ENCODE measurements around the gene HOXD9.

The HOXD9 gene

DNA sequence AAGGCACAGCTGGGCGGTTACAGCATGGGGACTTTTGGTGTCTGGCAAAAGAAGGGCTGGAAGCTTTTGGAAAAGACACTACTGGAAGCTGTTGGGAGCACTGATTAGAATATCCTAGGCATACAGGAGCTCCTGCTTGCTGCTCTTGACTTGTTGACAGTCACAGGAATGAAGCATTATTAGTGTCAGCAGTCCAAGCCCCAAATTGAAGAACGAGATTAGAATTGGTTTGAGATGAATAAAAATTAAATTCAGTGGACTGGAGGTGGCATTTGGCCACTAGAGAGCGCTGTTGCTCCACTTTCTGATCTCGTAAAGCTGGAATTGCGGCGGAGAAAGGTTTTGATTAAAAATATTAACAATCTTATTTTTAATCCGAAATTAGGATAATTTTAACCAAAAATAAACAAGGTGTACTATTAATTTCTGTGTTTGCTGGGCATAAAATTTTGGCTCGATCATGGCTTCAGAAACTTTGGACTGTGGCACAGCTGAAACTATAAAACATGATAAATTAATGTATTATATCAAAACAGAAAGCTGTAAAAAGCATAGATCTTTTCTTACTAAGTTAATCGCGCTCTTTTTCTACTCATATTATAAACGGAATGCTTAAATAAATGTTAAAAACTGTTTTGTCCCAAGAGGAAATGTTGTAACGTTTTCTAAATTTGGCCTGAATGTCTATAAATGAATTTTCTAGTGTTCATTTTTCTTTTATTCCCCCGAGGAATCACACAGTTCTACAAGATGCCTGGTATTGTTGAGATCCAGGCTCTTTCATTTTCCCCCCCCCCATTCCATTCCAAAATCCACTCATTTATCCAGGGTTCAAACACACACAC lies 4.6 kb downstream of the HOXD9 start:
- DNase-seq, result peak; percentile 61

GRCh38 chr2:176127774-176128072 lies 5.2 kb downstream of the HOXD9 start:
- DNase-seq, result no peak

- DNase-seq, result no peak
These were observed 5.9 kb downstream of the HOXD9 start for GRCh38 chr2:176128172-176128981.

DNA sequence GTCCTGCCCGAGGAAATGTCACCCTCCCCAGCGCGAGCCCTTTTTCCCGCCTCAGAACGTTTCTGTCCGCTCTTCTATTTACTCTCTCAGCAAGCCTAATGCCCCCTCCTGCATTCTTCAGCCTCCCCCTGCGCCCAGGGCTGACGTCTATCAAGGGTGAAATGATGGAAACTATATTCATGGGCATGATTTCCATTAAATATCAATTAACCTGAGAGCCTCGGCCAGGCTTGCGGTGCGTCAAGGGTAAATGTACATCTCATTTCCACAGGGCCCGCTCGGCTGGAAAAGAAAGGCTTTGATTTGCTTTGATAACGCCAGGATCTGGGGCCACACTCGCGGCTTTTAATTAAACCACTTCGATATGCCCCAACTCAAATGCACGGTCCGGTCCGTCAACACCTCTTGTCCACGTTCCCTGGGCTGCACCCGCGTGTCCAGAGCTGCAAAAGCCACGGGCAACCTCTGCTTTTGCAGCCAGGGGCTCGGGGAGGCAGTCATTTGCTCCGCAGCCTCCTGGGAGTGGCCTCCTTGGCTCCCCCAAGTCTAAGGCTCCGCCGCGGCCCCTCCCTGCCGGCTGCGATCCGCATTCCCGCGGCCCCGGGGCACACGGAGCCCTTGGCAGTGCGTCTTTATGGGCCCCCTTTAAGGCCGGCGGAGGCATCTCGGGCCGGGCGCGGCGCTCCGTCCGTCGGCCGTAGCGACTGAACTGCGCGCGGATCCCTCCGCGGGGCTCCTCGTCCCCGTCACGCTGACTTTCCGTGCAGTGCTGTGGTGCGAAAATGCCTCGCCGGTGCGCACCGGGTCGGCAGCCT lies 6.7 kb downstream of the HOXD9 start, which contains the start of gene HOXD8:
HOXD8 (plus strand) TSS at position 724 of the 815 bp plus-strand sequence. CDS start 662 bp downstream, outside the sequence.
- no peak for DNase-seq

DNA sequence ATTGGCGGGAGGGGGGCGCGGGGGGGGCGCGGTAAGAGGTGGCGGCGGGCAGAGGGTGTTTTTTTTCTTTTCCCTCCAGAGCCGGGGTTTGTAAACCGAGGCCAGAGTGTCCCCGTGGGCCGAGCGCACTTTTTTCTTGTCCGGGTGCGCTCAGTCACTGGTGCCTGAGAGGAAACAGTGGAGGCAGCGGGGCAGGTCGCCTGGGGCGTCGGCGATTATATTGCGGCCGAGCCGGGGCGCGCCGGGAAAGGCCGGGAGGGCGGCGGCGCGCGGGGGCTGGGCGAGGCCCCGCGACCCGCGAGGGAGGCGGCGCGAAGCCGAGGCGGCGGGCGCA lies 7.3 kb downstream of the HOXD9 start:
- DNase-seq, result no peak

- no peak for DNase-seq
These were observed 7.8 kb downstream of the HOXD9 start for GRCh38 chr2:176130147-176130956.

GRCh38 chr2:176130957-176131847 lies 8.7 kb downstream of the HOXD9 start:
- no peak for DNase-seq

- no peak for DNase-seq
These were observed 9.3 kb downstream of the HOXD9 start for GRCh38 chr2:176131848-176132158.

DNA sequence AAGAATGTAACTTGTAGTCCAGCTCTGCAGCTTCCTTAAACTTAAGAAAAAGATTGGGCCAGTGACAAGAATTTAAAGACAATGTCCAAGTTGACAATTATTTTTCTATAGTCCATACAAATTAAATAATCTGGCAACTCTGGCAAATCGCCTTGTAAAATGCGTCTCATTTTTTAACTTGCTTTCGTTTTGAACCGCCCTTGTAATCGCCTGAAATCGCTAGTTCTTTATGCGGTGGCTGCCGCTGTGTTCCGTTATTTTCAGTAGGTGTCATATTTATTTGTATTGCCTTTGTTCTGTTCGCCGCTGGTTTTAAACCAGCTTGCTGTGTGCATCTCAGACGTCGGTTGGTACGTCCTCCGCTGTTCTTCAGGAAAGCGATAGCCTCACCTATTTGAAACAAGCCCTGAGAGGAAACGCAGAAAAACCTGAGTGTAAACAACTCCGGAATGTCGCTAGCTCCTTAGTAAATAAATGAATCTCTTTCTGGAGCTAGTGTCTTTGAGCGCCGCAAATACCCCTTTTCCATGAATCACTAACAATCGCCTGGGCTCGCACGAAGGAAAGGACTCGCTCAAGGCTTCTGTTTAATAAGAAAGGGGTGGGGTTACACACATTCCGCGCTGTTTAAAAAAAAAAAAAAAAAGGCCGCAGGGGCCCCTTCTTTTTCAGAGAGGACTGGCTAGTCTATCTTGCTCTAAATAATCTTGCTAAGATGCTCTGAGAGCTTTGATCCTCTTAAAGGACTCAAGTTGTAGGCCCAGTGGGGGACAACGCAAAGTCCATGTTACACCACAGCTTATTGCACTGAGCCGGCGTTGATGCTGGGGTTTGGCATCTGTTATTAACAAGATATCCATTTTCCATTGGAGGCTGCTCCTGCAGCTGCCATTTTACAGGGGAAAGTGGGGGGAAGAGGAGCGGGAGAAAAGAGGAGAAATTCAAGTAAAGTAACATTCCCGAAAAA lies 10.0 kb downstream of the HOXD9 start:
- DNase-seq, result peak; percentile 29

DNA sequence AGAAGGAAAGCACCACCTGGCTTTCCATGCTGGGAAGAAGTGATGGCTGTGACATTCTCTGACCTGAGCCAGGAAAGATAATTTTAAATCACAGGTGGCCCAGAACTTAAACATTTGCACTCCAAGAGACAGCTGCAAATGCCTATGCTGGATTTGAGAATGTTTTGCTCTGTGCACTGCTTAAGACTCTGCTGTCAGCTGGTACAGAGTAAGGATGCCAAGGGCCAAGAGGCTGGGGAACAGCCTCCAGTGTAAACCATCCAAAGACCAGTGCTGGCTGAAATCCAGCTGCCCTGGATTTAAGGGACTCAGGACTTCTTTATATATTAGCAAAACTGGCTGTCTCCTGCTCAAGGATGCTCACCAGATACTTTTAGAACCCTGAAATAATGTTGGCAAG lies 10.9 kb downstream of the HOXD9 start:
- DNase-seq, result no peak

- no peak for DNase-seq
These were observed 11.5 kb downstream of the HOXD9 start for GRCh38 chr2:176134035-176134434.

DNA sequence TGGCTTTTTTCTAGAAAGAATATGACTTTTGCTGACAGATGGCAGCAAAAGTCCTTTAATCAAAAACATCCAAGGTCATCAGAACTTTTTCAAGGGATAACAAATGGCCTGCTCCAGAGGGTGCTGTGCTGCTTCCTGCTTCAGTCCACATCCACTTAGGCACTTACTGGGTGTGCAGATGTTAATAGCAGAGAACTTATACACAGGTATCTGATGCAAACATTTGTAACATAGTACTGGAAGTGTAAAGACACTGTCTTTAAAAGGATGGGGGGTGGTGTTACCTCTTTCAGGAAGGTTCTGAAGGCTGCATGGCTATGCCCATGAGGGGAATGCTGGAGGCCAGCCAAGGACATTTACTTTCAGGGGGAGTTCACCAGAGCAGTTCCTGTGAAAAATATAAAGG lies 12.5 kb downstream of the HOXD9 start:
- no peak for DNase-seq

- DNase-seq, result no peak
These were observed 14.1 kb downstream of the HOXD9 start for GRCh38 chr2:176136374-176137251.

DNA sequence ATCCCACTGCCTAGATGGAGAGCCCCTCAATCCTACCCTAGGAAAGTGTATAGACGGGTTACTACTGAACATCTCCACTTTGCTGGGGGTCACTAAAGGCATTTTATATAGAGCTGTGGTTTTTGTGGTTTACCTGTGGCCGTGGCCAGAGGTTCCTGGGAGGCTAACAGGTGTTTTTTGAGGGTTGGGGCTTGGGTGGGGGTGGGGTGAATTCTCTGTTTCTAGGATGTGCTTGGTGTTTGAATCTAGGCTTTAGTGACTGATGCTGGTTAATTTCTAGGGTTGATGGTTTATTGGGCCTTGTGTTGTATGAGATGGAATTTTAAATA lies 14.7 kb downstream of the HOXD9 start:
- no peak for DNase-seq

DNA sequence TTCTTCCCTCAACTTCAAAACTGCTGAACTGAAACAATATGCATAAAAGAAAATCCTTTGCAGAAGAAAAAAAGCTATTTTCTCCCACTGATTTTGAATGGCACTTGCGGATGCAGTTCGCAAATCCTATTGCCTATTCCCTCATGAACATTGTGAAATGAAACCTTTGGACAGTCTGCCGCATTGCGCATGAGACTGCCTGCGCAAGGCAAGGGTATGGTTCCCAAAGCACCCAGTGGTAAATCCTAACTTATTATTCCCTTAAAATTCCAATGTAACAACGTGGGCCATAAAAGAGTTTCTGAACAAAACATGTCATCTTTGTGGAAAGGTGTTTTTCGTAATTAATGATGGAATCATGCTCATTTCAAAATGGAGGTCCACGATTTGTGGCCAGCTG lies 15.4 kb downstream of the HOXD9 start:
- no peak for DNase-seq

DNA sequence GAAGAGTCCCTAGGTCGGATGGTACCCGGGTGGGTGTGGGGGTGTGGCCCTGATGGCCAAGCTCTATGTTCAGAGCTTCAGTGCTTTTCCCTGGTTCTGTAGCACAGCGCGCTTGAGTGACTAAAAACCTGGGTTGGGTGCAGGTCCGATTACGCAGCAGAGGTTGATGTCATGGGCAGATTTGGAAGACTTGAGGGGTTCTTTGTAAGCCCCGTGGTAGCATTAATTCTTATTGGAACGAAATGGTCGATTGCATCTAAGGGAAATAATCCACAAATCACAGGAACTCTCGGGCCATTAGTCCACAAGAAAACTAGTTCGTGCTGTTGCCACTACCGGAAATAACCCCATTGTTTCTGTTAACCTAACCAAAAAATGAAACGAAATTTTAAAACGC lies 16.0 kb downstream of the HOXD9 start:
- DNase-seq, result no peak

DNA sequence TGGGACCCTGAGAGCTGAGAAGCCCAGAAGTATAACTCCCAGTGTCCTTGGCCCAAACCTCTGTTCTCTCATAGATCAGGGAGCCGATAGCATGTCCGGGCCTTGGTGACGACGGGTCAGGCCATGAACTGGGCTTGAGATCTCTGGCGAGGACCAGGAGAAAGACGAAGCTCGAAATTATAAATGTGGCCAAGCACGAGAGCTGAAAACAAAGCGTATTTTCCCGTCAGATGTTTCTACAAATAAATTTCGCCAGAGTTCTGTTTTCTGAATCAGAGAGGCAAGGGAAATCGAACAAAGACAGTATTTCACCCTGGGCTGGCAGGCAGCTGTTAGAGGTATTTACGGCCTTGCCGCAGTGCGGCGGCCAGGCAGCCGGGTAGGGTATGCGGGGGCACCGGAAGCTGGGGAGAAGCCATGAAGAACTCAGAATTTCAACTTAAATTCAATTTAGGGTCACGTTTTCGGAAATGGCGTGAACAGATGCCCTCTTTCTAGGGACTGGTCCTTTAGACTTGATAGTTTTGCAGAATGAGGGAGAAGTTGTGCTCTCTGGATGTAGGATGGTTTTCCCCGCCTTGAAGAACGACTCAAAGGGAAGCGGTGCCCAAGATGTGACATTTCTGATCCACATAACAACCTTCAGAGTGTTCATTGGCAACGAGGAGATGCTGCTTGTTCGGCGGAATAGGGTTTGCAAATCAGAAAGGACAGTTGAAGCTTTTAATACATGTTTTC lies 16.6 kb downstream of the HOXD9 start:
- DNase-seq, result no peak

DNA sequence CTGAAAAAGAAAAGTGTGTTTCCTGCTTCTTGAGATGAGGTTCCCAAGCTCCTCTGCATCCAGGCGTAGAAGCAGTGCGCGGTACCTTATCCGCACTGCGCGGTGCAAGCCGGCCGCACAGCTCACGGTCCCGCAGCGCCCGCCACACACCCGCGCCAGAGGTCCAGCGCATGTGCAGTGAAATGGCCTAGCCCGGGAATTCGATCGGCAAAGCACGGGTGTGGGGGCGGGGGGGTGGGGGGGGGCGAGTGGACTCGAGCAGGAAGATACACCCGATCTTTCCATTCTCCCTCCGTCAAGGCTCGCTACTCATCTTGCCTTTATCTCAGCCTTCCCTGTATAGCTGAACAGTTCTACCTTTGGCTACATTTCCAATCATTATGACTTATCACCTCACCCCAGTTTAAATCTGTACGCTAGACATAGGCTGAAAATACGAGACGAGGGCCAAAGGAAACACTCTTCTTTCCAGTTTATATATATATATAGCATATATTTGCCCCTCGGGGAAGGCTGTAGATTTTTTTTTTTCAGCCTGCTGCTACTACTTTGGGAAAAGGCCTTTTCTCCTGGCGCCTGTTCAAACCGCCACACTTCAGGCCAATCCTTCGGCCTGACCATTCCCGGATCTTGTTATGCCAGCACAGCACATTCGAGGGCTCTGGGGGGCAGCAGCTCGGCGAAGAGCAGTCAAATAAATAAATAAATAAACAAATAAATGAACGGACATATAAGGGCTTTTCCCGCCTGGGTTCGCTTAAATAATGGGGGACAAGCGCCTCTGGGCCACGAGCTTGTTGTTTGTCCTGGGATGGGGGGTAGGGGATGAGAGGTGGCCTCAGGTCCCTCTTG lies 17.4 kb downstream of the HOXD9 start:
- DNase-seq, result no peak
